HG03060 (cell line): Measurements from ENCODE around the gene SAMD11.

Experiments used
- ATAC-seq: cut with Tn5 transposase; IDR thresholded peaks from one replicate; pipeline ENCODE4 v1.9.1; 2021; ENCODE audit warnings: low read depth, moderate number of reproducible peaks; ENCODE audit not compliant: unreplicated experiment

SAMD11 gene

DNA sequence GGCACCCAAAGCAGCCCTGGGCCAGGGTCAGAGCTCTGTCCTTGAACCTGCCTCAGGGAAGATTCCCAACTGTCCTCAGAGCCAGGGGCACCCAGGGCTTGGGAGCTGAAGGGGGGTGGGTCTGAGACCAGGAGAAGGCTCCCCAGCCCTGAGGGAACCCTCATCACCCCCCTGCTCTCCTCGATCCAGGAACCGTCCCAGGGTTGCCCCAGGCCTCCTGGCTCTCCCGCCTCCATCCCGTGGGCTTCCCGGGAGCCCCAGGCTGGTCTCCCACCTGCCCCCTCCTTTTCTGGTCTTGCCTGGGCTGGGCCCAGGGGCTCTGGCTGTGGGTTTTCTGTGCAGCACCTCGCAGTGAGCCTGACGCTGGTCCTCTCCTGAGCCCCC lies 6.7 kb upstream of the SAMD11 start:
- ATAC-seq: no peak

DNA sequence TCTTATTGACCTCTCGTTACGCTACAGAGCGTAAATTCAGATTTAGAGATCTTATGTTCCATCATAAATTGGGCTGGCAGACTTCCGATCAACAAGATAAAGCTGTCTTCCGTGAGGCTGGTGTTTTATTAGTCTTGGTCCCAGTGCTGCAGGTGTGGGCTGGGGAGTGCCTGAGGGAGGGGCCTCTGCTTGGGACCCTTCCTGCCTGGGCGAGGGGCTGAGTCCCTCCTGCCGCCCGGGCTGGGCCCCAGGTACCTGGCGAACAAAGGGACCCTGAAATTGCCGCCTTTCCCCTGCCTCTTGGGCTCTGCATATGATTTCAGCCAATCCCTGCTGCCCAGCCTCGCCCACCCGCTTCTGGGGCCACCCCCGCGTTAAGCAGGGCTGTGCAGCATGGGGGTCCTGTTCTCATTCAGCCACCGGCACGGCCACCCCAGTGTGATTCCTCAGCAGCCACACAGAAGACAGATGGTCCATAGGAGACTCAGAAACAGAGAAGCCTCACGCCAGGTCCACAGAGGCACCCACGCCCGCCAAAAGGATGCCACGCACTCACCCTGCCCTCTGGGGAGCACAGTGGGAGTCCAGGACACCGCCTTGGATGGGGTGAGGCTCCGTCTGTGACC lies 6.1 kb upstream of the SAMD11 start:
- ATAC-seq: no peak

DNA sequence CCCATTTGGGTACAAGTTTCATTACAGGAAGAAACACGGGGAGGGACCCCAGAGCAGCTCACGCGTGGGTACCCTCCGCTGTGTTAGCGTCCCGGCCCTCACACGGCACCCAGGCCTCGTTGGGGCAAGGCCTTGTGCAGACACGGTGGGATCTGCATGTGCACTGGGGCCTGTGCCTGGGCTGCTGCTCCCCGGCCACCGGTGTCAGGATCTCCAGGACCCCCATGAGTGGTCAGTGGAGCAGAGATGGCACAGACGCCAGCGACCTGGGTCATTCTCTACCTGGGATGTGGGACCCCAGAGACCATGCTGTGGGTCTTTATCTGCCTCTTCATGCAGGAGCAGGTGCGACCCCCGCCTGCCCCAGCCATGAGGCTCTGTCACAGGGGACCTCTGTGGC lies 5.4 kb upstream of the SAMD11 start:
- ATAC-seq: no peak

DNA sequence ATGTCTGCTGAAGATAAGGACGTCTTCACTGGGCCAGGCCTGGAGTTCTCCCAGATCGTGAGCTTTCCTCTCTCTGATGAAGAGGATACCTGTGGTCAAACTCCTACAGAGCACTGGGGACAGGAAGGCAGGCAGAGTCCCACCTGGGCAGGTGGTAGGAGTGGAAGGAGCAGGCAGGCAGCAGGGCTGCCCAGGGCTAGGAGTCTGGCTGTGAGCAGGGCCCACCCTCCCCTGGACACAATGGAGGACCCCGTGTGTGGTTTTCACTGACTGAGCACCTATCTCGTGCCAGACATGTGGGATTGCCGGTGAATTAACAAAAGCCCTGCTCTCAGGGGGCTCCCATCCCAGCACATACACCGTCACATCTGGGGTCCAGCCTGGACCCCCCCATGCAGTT lies 4.9 kb upstream of the SAMD11 start:
- ATAC-seq: no peak

DNA sequence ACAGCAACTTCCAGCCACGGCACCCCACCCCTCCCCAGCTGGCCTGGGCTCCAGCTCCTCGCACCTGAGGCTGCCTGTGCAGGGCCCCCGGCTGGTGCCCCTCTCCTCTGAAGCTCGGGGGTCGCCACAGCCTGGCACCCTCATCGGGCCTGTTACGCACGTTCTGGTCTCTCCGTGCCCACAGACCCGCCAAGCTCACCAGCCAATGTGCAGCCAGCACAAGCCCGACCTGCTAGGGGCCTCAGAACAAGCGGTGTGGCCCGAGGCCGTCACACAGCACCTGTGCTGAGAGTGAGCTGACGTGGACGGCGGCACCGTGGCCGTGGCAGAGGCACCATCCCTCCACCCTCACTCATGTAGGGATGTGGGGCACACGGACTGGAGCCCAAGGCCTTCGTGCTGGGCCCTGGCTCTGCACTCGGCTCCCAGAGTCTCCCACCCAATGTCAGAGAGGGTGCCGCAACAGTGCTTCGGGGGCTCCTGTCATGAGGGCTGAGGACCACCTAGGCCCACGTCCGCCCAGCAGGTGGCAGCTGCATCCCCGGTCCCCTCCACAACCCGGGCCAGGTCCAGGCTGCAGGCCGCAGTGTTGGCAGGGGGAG lies 4.4 kb upstream of the SAMD11 start:
- ATAC-seq: no peak

DNA sequence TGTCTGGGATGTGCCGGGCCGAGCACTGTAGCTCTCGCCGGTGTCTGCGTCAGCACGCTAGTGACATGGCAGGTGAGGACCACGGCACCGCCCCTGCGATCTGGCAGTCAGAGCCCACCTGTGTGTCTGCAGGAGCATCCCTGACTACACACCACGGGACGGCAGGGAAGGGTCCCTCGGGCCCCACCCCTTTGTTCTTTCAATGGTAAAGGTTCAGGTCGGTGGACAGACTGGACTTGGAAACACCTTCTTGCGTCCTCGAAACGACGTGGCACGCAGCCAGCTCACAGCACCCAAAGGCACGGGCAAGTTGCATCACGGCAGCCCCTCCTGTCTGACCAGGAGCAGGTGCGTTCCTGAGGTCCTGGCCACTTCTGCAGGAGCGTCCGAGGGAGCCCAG lies 3.7 kb upstream of the SAMD11 start:
- ATAC-seq: no peak

DNA sequence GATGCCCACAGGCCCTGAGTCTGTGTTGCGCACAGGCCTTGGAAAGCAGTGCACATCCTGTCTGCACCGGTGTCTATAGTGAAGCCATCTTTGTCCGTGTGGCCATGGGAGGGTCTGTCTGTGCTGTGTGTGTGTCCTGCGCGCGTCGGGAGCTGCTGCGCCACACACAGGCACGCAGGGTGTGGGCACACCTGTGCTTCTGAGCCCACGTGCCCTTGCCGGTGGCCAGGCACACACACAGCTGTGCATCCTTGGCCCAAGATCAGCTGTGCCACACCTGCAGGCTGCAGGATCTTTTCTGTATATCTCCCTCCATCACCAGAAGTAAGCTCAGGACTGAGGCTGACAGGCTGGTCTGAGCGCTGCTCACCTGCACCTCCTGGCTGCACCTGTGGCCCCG lies 3.2 kb upstream of the SAMD11 start:
- no peak for ATAC-seq

DNA sequence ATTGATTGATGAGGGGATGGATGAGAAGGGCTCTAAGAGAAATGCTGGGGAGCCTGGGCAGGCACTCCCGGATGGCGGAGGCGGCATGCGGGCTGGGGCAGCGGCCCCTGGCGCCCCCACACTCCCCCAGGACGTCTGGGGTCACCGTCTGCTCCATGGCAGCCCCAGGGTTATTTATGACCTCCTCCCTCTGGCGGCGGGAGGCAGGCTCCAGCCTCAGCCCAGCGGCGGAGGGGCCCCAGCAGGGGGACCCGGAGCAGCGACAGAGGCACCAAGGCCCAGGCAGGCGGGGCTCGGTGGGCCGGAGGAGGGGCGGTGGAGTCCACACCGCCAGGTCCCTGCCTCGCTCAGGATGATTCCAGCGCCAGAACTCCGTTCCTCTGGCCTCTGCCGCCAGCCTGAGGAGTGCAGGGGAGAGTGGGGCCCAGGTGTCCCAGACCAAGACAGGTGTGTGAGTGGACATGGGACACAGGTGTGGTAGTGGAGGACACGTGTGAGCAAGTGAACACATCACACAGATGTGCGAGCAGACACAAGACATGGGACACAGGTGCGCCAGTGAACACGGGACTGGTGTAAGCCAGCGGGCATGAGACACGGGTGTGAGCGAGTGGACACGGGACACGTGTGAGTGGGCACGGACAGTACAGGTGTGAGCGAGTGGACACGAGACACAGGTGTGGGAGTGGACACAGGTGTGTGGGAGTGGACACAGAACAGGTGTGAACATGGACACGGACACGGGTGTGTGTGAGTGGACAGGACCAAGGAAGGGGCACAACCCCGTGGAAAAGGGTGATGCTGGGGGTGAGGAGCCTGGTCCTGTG lies 2.5 kb upstream of the SAMD11 start:
- ATAC-seq: no peak

DNA sequence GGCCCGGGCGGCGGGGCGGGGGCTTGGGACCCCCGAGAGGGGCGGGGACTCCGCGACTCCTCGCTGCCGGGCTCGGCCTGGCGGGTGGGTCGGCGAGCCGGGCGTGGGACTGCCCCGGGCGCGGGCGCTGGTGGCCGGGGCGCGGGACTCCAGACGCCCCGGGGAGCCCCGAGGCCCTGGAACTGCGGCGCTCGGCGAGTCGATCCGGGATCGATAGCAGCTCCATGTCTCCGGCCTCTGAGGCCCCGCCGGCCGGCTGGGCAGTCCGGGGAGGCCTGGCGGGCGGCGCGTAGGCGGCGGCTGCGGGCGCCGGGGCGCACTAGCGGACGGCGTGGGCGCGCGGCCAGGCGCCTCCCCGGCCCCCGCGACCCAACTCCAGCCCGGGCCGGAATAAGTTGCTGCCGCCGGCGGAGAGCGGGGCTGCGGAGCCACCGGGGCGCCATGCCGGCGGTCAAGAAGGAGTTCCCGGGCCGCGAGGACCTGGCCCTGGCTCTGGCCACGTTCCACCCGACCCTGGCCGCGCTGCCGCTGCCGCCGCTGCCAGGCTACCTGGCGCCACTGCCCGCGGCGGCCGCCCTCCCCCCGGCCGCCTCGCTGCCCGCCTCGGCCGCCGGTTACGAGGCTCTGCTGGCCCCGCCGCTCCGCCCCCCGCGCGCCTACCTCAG lies 400 bp downstream of the SAMD11 start:
- ATAC-seq: no peak

DNA sequence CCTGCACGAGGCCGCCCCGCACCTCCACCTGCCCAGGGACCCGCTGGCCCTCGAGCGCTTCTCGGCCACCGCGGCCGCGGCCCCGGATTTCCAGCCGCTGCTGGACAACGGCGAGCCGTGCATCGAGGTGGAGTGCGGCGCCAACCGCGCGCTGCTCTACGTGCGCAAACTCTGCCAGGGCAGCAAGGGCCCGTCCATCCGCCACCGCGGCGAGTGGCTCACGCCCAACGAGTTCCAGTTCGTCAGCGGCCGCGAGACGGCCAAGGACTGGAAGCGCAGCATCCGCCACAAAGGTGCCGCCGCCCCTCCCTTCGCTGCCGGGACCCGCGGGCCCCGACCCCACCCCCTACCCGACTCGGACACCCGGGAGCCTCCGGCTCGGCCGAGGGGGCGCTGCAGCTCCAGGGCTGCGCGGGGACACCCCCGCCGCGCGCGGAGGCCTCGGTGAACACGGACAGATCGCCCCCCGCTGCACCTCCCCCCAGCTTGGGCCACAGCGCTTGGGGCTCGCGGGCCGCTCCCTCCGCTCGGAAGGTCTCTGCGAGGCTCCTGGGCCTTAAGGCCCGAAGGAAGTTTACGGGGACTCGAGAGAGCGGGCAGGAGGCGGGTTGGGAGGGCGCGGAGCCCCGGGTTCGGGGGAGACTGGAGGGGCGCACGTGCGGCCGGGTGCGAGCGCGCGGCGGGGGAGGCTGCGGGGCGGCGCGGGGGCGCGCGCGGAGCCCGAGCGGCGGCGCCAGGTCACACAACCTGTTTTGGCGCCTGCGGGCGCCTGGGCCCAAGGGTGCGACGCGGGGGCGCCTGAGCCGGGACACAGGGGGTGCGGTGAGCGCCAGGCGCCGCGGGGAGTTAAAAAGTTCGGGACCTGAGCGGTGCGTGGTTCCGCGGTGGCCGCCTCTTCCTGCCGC lies 1.2 kb downstream of the SAMD11 start:
- no peak for ATAC-seq

DNA sequence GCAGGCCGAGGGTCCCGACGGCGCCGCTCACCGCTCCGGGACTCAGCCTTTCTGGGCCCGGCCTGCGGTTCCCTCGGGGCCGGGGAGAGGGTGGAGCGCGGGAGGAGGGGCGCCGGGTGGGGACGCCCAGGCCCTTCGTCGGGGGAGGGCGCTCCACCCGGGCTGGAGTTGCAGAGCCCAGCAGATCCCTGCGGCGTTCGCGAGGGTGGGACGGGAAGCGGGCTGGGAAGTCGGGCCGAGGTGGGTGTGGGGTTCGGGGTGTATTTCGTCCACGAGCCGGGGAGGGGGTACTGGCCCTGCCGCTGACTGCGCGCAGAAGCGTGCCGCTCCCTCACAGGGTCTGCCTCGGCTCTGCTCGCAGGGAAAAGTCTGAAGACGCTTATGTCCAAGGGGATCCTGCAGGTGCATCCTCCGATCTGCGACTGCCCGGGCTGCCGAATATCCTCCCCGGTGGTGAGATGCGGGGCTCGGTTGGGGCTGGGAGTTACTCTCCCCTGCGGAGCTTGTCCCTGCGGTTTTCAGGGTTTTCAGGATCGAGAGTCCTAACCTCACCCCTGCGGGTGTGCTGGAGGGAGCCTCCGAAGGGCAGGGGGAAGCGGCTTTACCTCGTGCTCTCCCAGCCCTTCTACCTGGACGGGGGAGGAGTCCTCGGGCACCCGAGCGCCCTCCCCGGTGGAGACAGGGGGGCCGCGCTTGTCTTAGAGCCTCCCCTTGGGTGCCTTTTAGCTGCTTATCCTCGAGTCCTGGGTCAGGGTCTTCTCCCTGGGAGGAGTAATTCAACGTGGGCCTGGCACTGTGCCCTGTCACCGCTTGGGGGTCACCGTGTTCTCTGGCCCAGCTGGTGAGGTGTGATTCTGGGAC lies 2.1 kb downstream of the SAMD11 start:
- ATAC-seq: no peak

DNA sequence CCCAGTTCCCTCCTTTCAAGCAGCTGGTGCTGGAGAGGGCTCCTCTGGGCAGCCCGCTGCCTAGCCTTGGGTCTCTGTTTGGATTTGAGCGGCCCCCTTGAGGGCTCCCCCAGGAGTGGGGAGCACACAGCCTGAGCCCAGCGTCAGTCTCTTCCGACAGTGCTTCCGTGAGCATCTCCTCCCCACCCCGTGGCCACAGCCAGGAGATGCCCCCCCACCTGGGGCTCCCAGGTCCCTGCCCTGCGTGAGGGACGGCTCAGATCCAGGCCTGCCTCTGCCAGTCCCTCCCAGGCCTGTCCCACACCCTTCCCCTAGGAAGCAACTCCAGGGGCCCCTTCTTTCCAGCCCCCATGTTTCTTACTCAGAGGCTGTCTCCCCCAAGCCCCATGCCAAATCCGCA lies 3.5 kb downstream of the SAMD11 start:
- ATAC-seq: no peak

DNA sequence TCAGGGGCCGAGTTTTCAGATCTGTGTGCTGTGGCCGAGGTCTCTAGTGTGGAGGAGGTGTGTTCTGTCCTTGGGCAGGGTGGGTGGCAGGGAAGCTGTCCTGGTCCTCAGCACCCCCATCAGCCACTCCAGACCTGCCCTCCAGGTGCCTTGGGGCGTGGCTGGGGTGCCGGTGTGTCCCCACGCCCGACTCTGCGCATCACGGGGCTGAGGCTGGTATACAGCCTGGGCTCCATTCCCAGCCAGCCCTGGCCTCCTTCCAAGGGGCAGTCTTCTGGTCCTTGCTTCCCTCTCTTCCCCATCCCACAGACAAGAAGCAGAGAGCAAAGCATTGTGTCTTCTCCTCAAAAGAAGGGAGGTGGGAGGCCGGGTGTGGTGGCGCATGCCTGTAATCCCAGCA lies 4.0 kb downstream of the SAMD11 start:
- no peak for ATAC-seq

DNA sequence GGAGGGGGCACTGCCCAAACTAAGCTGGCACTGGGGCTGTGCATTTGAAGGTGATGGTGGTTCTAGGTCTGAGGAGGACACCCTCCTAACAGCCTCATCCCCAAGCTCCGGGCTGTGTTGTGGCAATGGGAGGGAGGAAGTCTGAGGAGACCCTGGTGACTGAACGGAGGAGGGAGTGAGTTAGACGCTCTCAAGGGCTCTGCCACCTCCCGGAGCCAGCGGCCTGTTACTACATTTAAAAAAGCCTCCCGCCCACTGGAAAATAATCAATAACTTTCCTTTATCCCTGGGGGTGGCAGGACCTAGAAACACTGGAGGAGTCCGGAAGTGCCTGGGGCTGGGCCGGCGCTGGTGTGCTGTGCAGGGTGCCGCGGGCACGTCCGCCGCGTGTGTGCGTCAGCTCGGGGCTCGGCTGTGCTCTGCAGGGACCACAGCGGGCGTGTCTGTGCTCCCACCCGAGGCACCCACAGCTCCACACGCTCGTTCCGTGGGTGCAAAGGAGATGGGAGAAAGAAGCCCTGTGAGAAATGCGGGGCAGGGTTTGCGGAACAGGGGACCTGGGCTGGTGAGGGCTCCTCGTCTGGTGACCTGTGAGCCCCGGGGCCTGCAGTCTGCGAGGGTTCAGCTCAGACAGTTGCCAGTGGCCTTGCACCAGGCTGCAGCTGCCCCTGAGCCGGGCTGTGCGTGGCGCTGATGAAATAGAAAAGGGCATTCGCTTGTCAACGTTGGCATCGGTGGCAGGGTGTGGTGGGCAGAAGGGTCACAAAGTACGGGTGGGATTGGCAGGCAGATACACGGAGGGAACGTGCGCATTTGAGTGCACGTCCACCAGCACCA lies 5.3 kb downstream of the SAMD11 start:
- no peak for ATAC-seq

DNA sequence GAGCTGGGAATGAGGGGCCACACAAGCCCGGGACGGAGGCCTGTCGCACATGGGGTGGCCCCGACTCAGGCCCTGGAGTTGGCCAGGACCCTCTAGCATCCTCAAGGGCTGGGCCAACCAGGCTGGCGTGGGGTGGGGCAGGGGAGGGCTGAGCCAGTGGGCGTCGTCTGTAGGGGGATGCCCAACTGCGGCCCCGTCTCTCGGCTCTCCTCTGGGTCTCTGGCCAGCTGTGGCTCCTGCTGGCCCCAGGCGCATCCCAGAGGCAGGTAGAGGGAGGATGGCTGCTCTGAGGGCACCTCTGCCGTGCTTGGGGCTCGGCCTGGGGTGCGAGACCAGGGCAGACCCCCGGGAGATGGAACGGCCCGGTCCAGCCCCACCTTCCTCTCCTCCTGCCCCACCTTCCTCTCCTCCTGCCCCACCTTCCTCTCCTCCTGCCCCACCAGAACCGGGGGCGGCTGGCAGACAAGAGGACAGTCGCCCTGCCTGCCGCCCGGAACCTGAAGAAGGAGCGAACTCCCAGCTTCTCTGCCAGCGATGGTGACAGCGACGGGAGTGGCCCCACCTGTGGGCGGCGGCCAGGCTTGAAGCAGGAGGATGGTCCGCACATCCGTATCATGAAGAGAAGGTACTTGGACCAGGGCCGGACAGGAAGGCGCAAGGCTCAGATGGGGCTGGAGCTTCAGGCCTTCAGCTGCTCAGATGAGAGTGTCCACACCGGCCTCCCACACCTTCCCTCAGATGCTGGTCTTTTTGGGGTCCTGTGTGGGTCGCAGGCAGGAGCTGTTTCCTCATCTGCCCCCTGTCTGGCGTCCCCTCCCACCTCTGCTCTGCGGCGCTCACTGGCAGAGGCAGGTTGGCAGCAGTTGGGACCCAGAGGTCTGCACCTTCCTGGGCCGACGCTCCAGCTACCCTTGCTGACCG lies 6.2 kb downstream of the SAMD11 start:
- ATAC-seq: no peak

DNA sequence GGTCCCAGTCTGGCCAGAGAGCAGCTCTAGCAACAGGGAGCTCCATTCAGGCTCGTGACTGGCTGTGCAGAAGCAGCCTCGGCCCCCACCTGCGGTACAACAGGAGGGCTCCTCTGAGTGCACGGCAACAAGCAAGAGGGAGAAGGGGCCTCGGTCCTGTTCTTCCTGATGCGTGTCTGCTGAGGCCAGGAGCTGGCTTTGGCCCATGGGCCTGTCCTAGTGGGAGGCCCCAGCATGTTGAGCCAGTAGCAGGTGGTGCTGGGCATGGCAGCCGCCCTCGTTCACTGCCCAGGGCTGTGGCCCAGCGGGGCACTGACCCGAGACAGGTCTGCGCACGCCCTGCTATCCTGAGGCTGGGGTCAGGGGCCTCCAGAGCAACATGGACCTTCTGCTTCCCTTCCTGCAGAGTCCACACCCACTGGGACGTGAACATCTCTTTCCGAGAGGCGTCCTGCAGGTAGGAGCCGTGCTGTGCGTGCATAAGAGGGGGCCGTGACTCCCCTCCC lies 7.0 kb downstream of the SAMD11 start:
- no peak for ATAC-seq

DNA sequence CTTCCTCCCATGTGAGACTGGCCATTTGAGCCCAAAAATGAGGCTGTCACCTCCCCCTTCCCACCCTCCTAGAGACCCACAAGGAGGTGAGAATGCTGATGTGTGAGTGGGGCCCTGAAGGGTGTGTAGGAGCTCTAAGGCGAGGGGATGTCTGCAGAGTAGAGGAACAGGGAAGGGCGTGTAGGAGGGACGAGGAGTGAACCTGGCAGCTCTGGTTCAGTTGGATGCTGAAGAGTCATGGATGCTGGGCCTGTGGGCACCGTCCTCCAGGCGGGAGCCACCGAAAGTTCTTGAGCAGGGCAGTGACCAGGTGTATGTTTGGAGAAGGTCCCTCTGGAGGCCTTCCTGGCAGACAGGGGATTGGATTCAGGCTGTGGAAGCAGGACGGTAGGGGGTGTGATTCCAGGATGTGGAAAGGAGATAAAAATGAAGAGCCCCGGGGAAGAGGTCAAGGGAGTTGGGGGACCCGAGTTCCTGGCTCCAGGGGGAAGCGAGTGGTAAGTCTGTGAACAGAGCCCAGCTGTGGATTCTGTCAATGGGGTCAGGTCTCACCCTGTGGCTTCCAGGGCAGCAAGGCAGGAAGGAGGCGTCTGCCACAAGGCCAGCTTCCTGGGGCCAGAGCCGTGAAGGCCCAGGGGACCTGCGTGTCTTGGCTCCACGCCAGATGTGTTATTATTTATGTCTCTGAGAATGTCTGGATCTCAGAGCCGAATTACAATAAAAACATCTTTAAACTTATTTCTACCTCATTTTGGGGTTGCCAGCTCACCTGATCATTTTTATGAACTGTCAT lies 7.9 kb downstream of the SAMD11 start:
- ATAC-seq: no peak
